ENCODE measurements around the gene RBP3. TPM values are rescaled to one million over a fixed set of nuclear protein-coding genes. Genes with fewer than 3 reads are reported as not detected.

The RBP3 gene
- total RNA-seq, 1 experiment from 2014 or later: not detected

GRCh38 chr10:47312663-47312995, 35.5 kb upstream of the RBP3 start:
- H3K9me2 ChIP-seq (ENCODE audit: insufficient read depth): no peaks in the 10 kb centered on the region
- TF ChIP-seq EZH2 (IDR thresholded peaks at IDR 0.05; ENCODE audit: low read depth): no peak
- TF ChIP-seq, protein P1, sequence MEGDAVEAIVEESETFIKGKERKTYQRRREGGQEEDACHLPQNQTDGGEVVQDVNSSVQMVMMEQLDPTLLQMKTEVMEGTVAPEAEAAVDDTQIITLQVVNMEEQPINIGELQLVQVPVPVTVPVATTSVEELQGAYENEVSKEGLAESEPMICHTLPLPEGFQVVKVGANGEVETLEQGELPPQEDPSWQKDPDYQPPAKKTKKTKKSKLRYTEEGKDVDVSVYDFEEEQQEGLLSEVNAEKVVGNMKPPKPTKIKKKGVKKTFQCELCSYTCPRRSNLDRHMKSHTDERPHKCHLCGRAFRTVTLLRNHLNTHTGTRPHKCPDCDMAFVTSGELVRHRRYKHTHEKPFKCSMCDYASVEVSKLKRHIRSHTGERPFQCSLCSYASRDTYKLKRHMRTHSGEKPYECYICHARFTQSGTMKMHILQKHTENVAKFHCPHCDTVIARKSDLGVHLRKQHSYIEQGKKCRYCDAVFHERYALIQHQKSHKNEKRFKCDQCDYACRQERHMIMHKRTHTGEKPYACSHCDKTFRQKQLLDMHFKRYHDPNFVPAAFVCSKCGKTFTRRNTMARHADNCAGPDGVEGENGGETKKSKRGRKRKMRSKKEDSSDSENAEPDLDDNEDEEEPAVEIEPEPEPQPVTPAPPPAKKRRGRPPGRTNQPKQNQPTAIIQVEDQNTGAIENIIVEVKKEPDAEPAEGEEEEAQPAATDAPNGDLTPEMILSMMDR (conservative IDR thresholded peaks at IDR 0.05): no peak
- H3F3A ChIP-seq (ENCODE audit: insufficient read depth, low read depth): no peaks in the 10 kb centered on the region
- H3K27me3 ChIP-seq (ENCODE audit: insufficient read depth, low read depth): no peaks in the 10 kb centered on the region
- H3K9me3 ChIP-seq (ENCODE audit: insufficient read depth, low read depth): no peaks in the 10 kb centered on the region
- H3K4me3 ChIP-seq: no peak overlapping the region
- no TSS peak for BruUV-seq (replicated peaks)
- no peaks in the 10 kb centered on the region for H4K20me1 ChIP-seq (ENCODE audit: insufficient read depth)
- H3K79me2 ChIP-seq (ENCODE audit: low read depth): no peaks in the 10 kb centered on the region
- POLR2A ChIA-PET (ENCODE audit: unreplicated experiment): no interaction called here
- no peak overlapping the region for H3K4me2 ChIP-seq
- no peak overlapping the region for H3K27ac ChIP-seq
- H3K36me3 ChIP-seq (ENCODE audit: low read depth): no peaks in the 10 kb centered on the region
- CTCF ChIA-PET: interaction anchor here (1.1 to 3.7 kb wide), 3 partner anchors 26 to 287 kb away, joined by 3 to 31 read pairs (median 19); no protein-coding TSS in a partner anchor
- peaks cover 8% of the 10 kb centered on the region for H3K4me1 ChIP-seq (replicated peaks; ENCODE audit: insufficient read depth)
- intact Hi-C loops (cut with micrococcal nuclease; ENCODE audit: unreplicated experiment): loop anchor here (1.0 kb wide), 2 partner anchors 264 to 288 kb away; no protein-coding TSS in a partner anchor
- no peak for DNase-seq
- H2AFZ ChIP-seq: no peak overlapping the region

DNA sequence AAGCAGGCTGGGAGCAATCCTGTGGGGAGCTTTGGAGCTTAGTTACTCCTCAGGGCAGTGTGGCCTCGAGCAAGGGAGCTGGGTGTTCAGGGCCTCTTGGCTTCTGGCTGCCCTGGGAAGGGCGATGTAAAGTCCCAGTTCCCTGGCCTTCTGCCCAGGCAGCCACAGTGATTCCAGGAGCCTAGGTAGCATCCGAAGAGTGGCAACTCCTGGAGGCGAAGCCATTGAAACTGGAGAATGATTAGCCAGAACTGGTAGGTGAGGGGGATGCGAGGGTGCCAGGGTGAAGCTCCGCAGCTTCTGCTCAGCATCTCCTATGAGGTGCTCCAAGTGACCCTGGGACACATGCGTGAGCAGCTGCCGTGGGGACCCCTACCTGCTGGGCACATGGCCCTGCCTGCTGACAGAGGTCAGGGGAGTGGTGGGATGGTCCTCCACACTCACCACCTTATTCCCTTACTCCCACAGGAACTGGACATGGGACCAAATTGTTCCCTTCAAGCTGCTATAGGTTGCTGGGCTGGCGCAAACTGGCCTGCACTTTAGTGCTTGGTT, 33.7 kb upstream of the RBP3 start:
- no peaks in the 10 kb centered on the region for H3K79me2 ChIP-seq (ENCODE audit: low read depth)
- H3K9me3 ChIP-seq (ENCODE audit: insufficient read depth, low read depth): no peaks in the 10 kb centered on the region
- H3F3A ChIP-seq (ENCODE audit: insufficient read depth, low read depth): no peaks in the 10 kb centered on the region
- no peak overlapping the region for H3K4me2 ChIP-seq
- TF ChIP-seq, protein P1 (conservative IDR thresholded peaks at IDR 0.05): no peak
- TF ChIP-seq EZH2 (IDR thresholded peaks at IDR 0.05; ENCODE audit: low read depth): no peak
- DNase-seq: no peak
- no peaks in the 10 kb centered on the region for H3K27me3 ChIP-seq (ENCODE audit: insufficient read depth, low read depth)
- no TSS peak for BruUV-seq (replicated peaks)
- H2AFZ ChIP-seq: no peak overlapping the region
- ChIA-PET POLR2A (ENCODE audit: unreplicated experiment) (no interaction called here), CTCF (interaction anchor here (0.5 to 3.7 kb wide), 2 partner anchors 289 to 764 kb away, joined by 3 to 19 read pairs; no protein-coding TSS in a partner anchor)
- no peaks in the 10 kb centered on the region for H3K36me3 ChIP-seq (ENCODE audit: low read depth)
- H3K27ac ChIP-seq: no peak overlapping the region
- H3K9me2 ChIP-seq (ENCODE audit: insufficient read depth): no peaks in the 10 kb centered on the region
- peaks cover 8% of the 10 kb centered on the region for H3K4me1 ChIP-seq (replicated peaks; ENCODE audit: insufficient read depth)
- H4K20me1 ChIP-seq (ENCODE audit: insufficient read depth): no peaks in the 10 kb centered on the region
- intact Hi-C loops (cut with micrococcal nuclease; ENCODE audit: unreplicated experiment): no loop called here
- no peak overlapping the region for H3K4me3 ChIP-seq

- no peak for TF ChIP-seq EZH2 (IDR thresholded peaks at IDR 0.05; ENCODE audit: low read depth)
- TF ChIP-seq, protein P1 (conservative IDR thresholded peaks at IDR 0.05): no peak
- no peaks in the 10 kb centered on the region for H3F3A ChIP-seq (ENCODE audit: insufficient read depth, low read depth)
- H3K79me2 ChIP-seq (ENCODE audit: low read depth): no peaks in the 10 kb centered on the region
- intact Hi-C loops (cut with micrococcal nuclease; ENCODE audit: unreplicated experiment): no loop called here
- peaks cover 8% of the 10 kb centered on the region for H3K4me1 ChIP-seq (replicated peaks; ENCODE audit: insufficient read depth)
- DNase-seq: no peak
- ChIA-PET POLR2A (ENCODE audit: unreplicated experiment) (no interaction called here), CTCF (no interaction called here)
- H3K4me2 ChIP-seq: no peak overlapping the region
- no TSS peak for BruUV-seq (replicated peaks)
- H3K27ac ChIP-seq: no peak overlapping the region
- H3K27me3 ChIP-seq (ENCODE audit: insufficient read depth, low read depth): no peaks in the 10 kb centered on the region
- no peaks in the 10 kb centered on the region for H3K9me3 ChIP-seq (ENCODE audit: insufficient read depth, low read depth)
- H3K36me3 ChIP-seq (ENCODE audit: low read depth): no peaks in the 10 kb centered on the region
- H3K9me2 ChIP-seq (ENCODE audit: insufficient read depth): no peaks in the 10 kb centered on the region
- H4K20me1 ChIP-seq (ENCODE audit: insufficient read depth): no peaks in the 10 kb centered on the region
- H3K4me3 ChIP-seq: no peak overlapping the region
- no peak overlapping the region for H2AFZ ChIP-seq
Measured at GRCh38 chr10:47315421-47315820, 32.7 kb upstream of the RBP3 start.
